ENCODE data around the gene ATG16L2. TPM values are rescaled to one million over a fixed set of nuclear protein-coding genes. Genes with fewer than 3 reads are reported as not detected.

ATG16L2 gene
- total RNA-seq, 1 experiment from 2014 or later, result 22.2 TPM

DNA sequence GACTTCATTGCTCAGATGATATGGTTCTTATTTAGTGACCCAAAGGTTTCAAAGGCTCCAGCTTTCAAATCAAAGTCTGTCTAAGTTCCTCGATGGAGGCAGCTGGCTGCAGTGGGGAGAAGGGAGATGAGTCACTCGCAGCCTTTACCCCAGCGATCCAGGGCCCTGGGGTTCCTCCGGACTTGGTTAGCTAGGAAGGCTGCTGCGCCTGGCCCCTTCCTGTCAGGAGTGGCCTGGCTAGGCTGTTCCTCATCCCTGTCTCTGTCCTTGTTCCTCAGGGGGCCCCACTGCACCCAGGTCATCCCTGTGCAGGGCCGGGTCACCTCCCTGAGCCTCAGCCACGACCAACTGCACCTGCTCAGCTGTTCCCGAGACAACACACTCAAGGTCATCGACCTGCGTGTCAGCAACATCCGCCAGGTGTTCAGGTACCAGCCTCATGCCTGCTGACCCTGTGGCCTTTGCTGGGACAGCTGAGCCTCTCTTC, 13.9 kb downstream of the ATG16L2 start (continued):
- no peak for TF ChIP-seq IRF2 (CRISPR knock-in tag; IDR thresholded peaks at IDR 0.05; ENCODE audit: borderline replicate concordance, low read depth)

DNA sequence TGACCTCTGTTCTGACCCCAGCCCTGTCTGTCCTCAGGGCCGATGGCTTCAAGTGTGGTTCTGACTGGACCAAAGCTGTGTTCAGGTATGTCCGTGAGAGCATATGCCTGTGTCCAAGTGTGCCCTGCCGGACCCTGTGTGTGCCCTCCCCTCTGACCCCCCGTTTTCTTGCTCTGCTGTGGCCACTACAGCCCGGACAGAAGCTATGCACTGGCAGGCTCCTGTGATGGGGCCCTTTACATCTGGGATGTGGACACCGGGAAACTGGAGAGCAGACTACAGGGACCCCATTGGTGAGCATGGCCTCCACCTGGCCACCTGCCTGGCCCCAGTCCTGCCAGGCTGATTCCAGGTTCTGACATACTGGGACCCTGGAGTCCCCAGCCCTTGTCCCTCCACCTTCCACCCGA, 14.5 kb downstream of the ATG16L2 start:
- Mint-ChIP-seq H3K36me3 (no peaks in the 10 kb centered on the region), H3K27me3 (ENCODE audit: low read depth) (peaks cover 16% of the 10 kb centered on the region), H3K9me3 (no peaks in the 10 kb centered on the region), H3K4me3 (no peak overlapping the region), H3K4me1 (peaks cover 9% of the 10 kb centered on the region), H3K27ac (no peak overlapping the region; the same call in 1 of the 2 replicates)
- DNase-seq (ENCODE audit: low spot score) (no peak), ATAC-seq (no peak)
- POLR2A ChIA-PET, result no interaction called here
- TF ChIP-seq FOXJ3 (CRISPR knock-in tag; IDR thresholded peaks at IDR 0.05; ENCODE audit: borderline replicate concordance) (no peak), ZNF263 (CRISPR knock-in tag; IDR thresholded peaks at IDR 0.05; ENCODE audit: low read depth) (no peak)
- CTCF ChIA-PET, result interaction anchor here (0.6 to 8.7 kb wide), 5 partner anchors 16 to 357 kb away, joined by 3 to 83 read pairs (median 3); no protein-coding TSS in a partner anchor

DNA sequence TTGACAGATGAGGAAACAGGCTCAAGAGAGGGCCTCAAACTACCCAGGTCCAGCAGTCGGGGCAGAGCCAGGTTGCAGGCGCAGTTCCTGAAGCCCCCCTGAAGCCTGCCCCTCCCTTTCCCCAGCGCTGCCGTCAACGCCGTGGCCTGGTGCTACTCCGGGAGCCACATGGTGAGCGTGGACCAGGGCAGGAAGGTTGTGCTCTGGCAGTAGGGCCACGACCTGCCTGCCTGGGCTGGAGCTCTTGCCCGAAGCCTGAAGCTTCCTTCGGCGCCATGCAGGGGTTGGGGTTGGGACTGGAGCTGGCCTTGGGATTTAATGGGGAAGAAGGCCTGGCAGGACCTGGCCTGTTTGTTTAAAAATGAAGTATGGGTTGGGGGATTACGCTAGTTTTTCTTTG, 15.0 kb downstream of the ATG16L2 start:
- Mint-ChIP-seq H3K4me3 (no peak overlapping the region), H3K9me3 (no peaks in the 10 kb centered on the region), H3K4me1 (peaks cover 9% of the 10 kb centered on the region), H3K36me3 (no peaks in the 10 kb centered on the region), H3K27me3 (ENCODE audit: low read depth) (peaks cover 11% of the 10 kb centered on the region), H3K27ac (no peak overlapping the region)
- POLR2A ChIA-PET, result no interaction called here
- DNase-seq (ENCODE audit: low spot score) (no peak), ATAC-seq (no peak)
- CTCF ChIA-PET, result interaction anchor here (0.8 to 8.7 kb wide), 4 partner anchors 104 to 358 kb away, joined by 3 to 83 read pairs (median 3); partner anchors contain the start of gene FCHSD2
- TF ChIP-seq, protein P1, sequence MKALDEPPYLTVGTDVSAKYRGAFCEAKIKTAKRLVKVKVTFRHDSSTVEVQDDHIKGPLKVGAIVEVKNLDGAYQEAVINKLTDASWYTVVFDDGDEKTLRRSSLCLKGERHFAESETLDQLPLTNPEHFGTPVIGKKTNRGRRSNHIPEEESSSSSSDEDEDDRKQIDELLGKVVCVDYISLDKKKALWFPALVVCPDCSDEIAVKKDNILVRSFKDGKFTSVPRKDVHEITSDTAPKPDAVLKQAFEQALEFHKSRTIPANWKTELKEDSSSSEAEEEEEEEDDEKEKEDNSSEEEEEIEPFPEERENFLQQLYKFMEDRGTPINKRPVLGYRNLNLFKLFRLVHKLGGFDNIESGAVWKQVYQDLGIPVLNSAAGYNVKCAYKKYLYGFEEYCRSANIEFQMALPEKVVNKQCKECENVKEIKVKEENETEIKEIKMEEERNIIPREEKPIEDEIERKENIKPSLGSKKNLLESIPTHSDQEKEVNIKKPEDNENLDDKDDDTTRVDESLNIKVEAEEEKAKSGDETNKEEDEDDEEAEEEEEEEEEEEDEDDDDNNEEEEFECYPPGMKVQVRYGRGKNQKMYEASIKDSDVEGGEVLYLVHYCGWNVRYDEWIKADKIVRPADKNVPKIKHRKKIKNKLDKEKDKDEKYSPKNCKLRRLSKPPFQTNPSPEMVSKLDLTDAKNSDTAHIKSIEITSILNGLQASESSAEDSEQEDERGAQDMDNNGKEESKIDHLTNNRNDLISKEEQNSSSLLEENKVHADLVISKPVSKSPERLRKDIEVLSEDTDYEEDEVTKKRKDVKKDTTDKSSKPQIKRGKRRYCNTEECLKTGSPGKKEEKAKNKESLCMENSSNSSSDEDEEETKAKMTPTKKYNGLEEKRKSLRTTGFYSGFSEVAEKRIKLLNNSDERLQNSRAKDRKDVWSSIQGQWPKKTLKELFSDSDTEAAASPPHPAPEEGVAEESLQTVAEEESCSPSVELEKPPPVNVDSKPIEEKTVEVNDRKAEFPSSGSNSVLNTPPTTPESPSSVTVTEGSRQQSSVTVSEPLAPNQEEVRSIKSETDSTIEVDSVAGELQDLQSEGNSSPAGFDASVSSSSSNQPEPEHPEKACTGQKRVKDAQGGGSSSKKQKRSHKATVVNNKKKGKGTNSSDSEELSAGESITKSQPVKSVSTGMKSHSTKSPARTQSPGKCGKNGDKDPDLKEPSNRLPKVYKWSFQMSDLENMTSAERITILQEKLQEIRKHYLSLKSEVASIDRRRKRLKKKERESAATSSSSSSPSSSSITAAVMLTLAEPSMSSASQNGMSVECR (CRISPR knock-in tag; IDR thresholded peaks at IDR 0.05; ENCODE audit: borderline replicate concordance), result no peak
- TF ChIP-seq GRHL2 (CRISPR knock-in tag; IDR thresholded peaks at IDR 0.05; ENCODE audit: insufficient replicate concordance, severe bottlenecking), result no peak
- no peak for TF ChIP-seq ELF4 (CRISPR knock-in tag; IDR thresholded peaks at IDR 0.05; ENCODE audit: low read depth)
- TF ChIP-seq, protein P2, sequence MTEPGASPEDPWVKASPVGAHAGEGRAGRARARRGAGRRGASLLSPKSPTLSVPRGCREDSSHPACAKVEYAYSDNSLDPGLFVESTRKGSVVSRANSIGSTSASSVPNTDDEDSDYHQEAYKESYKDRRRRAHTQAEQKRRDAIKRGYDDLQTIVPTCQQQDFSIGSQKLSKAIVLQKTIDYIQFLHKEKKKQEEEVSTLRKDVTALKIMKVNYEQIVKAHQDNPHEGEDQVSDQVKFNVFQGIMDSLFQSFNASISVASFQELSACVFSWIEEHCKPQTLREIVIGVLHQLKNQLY (CRISPR knock-in tag; IDR thresholded peaks at IDR 0.05), result no peak
- TF ChIP-seq NR2C2 (CRISPR knock-in tag; IDR thresholded peaks at IDR 0.05), result no peak
- TF ChIP-seq ATF1 (CRISPR knock-in tag; IDR thresholded peaks at IDR 0.05), result no peak
- TF ChIP-seq SOX15 (CRISPR knock-in tag; IDR thresholded peaks at IDR 0.05), result no peak
- no peak for TF ChIP-seq ZBTB21 (CRISPR knock-in tag; IDR thresholded peaks at IDR 0.05; ENCODE audit: borderline replicate concordance)
- TF ChIP-seq ZNF232 (CRISPR knock-in tag; IDR thresholded peaks at IDR 0.05), result no peak
- TF ChIP-seq ZNF121 (CRISPR knock-in tag; IDR thresholded peaks at IDR 0.05), result no peak
- TF ChIP-seq HMGA2 (CRISPR knock-in tag; IDR thresholded peaks at IDR 0.05), result no peak
- TF ChIP-seq ZNF219 (CRISPR knock-in tag; IDR thresholded peaks at IDR 0.05; ENCODE audit: borderline replicate concordance), result no peak

DNA sequence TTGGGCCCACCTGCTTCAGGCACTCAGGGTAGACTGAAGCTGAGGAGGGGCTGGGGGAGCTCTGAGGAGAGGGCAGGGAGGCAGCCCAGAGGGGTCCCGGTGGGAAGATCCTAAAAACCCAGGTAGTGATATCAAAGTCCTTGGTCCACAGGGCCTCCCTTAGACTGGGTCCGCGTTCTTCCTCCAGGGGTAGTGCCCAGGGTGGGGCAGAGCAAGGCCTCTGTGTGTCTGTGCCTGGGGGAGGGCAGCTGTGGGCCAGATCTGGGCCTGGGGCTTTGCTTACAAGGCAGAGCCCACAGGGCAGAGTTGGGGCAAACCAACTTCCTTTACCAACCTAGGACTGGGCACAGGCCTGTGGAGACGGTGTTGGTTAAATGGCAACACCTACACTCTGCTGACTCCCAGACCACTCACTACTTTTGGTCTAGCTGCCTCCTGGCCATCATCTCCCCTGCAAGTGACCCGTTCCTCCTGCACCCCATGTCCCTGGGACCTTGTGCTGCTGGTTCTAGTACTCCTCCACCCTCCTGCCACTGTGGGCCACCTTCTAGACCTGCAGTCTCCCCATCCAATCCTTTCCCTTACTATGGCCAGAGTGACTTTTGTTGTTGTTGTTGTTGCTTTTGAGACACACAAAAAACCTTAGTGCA, 15.8 kb downstream of the ATG16L2 start:
- no peak for DNase-seq (ENCODE audit: low spot score)
- H3K4me3 Mint-ChIP-seq, result no peak overlapping the region
- no peak for TF ChIP-seq ETV6 (CRISPR knock-in tag; IDR thresholded peaks at IDR 0.05)
- no peak for TF ChIP-seq EMX1 (CRISPR knock-in tag; IDR thresholded peaks at IDR 0.05)
- TF ChIP-seq, protein P3, sequence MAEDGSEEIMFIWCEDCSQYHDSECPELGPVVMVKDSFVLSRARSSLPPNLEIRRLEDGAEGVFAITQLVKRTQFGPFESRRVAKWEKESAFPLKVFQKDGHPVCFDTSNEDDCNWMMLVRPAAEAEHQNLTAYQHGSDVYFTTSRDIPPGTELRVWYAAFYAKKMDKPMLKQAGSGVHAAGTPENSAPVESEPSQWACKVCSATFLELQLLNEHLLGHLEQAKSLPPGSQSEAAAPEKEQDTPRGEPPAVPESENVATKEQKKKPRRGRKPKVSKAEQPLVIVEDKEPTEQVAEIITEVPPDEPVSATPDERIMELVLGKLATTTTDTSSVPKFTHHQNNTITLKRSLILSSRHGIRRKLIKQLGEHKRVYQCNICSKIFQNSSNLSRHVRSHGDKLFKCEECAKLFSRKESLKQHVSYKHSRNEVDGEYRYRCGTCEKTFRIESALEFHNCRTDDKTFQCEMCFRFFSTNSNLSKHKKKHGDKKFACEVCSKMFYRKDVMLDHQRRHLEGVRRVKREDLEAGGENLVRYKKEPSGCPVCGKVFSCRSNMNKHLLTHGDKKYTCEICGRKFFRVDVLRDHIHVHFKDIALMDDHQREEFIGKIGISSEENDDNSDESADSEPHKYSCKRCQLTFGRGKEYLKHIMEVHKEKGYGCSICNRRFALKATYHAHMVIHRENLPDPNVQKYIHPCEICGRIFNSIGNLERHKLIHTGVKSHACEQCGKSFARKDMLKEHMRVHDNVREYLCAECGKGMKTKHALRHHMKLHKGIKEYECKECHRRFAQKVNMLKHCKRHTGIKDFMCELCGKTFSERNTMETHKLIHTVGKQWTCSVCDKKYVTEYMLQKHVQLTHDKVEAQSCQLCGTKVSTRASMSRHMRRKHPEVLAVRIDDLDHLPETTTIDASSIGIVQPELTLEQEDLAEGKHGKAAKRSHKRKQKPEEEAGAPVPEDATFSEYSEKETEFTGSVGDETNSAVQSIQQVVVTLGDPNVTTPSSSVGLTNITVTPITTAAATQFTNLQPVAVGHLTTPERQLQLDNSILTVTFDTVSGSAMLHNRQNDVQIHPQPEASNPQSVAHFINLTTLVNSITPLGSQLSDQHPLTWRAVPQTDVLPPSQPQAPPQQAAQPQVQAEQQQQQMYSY (CRISPR knock-in tag; IDR thresholded peaks at IDR 0.05), result no peak
- TF ChIP-seq, protein P4, sequence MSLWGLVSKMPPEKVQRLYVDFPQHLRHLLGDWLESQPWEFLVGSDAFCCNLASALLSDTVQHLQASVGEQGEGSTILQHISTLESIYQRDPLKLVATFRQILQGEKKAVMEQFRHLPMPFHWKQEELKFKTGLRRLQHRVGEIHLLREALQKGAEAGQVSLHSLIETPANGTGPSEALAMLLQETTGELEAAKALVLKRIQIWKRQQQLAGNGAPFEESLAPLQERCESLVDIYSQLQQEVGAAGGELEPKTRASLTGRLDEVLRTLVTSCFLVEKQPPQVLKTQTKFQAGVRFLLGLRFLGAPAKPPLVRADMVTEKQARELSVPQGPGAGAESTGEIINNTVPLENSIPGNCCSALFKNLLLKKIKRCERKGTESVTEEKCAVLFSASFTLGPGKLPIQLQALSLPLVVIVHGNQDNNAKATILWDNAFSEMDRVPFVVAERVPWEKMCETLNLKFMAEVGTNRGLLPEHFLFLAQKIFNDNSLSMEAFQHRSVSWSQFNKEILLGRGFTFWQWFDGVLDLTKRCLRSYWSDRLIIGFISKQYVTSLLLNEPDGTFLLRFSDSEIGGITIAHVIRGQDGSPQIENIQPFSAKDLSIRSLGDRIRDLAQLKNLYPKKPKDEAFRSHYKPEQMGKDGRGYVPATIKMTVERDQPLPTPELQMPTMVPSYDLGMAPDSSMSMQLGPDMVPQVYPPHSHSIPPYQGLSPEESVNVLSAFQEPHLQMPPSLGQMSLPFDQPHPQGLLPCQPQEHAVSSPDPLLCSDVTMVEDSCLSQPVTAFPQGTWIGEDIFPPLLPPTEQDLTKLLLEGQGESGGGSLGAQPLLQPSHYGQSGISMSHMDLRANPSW (CRISPR knock-in tag; conservative IDR thresholded peaks at IDR 0.05; ENCODE audit: low read depth), result no peak
- TF ChIP-seq ATF1 (CRISPR knock-in tag; IDR thresholded peaks at IDR 0.05), result no peak
- TF ChIP-seq ZNF232 (CRISPR knock-in tag; IDR thresholded peaks at IDR 0.05), result no peak

More for the DNA sequence above, 15.8 kb downstream of the ATG16L2 start:
- H3K4me1 Mint-ChIP-seq, result peaks cover 9% of the 10 kb centered on the region
- H3K36me3 Mint-ChIP-seq, result no peaks in the 10 kb centered on the region
- no peaks in the 10 kb centered on the region for H3K9me3 Mint-ChIP-seq
- ChIA-PET CTCF (interaction anchor here (0.8 to 8.7 kb wide), 4 partner anchors 105 to 358 kb away, joined by 3 to 83 read pairs (median 3); partner anchors contain the start of gene FCHSD2), POLR2A (no interaction called here)
- ATAC-seq, result no peak
- H3K27ac Mint-ChIP-seq, result no peak overlapping the region
- peaks cover 6% of the 10 kb centered on the region for H3K27me3 Mint-ChIP-seq (ENCODE audit: low read depth)
